Skin epidermis (tissue), 12 donors: ENCODE data around the gene GALNT10.

Experiments used
- H3K27ac ChIP-seq, 21 experiments: fragments of 200-600 bp; sonication (generic) in 11 of 21; one replicate each; pipeline ENCODE4 v1.5.0; 2020; ENCODE audit warnings: mild to moderate bottlenecking in 3 of 21, inconsistent platforms in 2 of 21, moderate library complexity in 2 of 21
- H3K4me3 ChIP-seq, 7 experiments: fragments of 200-600 bp; sonication (generic) in 2 of 7; one replicate each; pipeline ENCODE4 v1.5.0; 2020; ENCODE audit warnings: inconsistent platforms in 2 of 7, mild to moderate bottlenecking in 2 of 7, moderate library complexity in 1 of 7

GALNT10 gene

DNA sequence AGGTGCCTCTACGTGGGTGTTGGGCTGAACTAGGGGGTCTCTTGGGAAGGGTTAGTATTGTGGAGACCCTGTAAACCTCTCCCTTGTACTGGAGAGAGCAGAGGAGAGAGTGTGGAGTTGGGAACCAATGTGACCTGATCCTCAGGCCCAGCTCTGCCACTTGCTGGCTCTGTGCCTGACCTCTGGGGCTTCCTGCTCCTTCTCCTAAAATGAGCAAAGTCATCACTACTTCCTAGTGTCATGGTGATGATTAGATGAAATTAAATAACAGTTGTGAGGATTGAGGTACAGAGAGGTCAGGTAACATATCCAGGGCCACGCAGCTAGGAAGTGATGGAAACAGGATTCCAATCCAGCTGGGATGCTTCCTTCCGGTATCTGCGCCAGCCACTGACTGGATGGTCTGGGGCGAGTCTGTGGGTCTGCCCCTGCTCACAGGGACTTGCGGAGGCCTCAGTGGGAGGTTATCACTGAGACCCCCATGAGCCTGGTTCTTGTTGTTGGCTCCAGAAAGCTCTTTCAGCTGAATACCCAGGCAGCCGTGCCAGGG lies 9.2 kb downstream of the GALNT10 start:
- peak overlapping the region in 1 of 21 experiments; percentile 33 for H3K27ac ChIP-seq

DNA sequence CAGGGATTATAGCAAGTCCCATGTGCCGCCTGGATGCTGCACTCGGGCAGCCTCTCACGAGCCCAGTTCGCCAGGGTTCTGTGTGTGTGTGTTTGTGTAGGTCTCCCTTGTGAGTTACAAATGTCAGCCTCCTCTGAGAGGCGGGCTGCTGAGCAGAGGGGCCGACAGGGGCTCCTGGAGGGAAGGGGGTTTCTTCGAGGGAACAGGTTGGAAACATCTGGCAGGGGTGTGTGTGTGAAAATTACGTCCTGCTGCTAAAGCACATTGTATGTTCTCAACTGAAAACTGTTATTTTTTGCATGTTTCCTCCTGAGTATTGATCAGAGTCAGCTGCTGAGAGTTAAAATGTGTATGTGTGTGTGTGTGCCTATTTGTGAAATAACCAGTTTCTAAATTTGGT lies 9.7 kb downstream of the GALNT10 start:
- H3K27ac ChIP-seq, result peak overlapping the region in 1 of 21 experiments; percentile 33
- no peak overlapping the region for H3K4me3 ChIP-seq

More for the DNA sequence above, 9.2 kb downstream of the GALNT10 start:
- no peak overlapping the region for H3K4me3 ChIP-seq

DNA sequence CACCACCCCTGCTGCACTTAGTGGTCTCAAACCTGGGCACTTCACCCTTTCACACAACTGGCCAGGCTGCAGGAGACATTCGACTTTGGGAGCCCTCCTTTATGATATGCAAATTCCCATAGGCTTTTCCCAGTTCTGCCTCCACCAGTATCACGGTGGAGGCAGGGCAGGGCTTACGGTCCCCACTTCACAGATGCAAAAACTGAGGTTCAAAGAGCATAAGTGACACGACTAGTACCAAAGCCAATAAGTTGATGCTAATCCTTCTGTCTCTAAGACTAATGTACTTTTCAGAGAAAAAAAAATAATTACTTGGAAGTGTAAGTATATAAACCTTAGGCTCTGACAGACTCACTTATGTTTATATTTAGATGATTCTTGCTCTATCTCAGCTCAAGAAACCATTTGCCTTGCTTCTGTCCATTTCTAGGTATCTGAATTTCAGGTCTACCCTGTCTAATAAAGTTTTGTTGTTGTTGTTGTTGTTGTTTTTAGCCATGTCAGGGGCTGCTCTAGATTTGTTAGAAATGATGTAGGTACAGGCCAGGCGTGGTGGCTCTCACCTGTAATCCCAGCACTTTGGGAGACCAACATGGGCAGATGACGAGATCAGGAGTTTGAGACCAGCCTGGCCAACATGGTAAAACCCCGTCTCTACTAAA lies 10.7 kb downstream of the GALNT10 start:
- Histone ChIP-seq H3K27ac (no peak overlapping the region), H3K4me3 (no peak overlapping the region)

DNA sequence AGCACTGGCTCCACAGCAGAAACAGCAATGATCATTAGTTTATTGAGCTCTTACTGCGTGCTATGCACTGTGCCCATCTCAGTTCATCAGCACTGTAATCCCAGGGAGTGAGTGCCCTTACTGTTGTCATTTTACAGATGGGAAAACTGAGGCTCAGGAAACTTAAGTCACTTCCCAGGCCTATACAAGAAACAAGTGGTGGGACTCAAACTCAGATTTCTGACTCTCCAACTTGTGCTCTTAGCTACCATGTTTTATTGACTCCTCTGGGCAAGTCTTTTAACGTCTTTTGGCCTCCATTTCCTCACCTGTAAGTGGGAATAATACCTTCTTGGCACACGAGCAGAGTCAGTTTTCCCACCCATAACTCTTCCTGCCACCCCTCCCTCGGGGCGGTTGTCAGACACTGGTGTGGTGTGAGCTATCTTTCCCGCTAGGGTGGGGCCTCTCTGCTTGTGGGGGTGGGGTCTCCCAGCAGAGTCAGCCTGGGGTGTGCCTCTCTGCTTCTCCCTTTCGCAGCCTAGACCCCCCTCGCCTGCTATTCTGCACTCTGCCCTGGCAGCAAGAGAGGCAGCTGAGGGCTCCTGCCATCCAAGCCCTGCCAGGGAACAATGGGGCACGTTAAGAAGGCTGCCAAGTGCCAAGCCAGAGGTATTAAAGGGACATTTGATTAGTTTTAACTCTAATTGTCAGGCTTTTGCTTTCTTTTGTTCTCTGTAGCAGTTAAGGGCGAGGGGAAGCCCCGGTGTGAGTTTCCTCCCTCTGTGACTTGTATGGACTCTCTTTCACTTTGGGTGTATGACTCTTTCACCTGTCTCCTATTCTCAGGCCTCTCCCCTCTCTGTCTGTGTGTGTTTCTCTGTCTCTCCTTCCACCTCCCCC lies 12.1 kb downstream of the GALNT10 start:
- Histone ChIP-seq H3K27ac (peak overlapping the region in 2 of 21 experiments; percentile 29 to 56), H3K4me3 (no peak overlapping the region)

DNA sequence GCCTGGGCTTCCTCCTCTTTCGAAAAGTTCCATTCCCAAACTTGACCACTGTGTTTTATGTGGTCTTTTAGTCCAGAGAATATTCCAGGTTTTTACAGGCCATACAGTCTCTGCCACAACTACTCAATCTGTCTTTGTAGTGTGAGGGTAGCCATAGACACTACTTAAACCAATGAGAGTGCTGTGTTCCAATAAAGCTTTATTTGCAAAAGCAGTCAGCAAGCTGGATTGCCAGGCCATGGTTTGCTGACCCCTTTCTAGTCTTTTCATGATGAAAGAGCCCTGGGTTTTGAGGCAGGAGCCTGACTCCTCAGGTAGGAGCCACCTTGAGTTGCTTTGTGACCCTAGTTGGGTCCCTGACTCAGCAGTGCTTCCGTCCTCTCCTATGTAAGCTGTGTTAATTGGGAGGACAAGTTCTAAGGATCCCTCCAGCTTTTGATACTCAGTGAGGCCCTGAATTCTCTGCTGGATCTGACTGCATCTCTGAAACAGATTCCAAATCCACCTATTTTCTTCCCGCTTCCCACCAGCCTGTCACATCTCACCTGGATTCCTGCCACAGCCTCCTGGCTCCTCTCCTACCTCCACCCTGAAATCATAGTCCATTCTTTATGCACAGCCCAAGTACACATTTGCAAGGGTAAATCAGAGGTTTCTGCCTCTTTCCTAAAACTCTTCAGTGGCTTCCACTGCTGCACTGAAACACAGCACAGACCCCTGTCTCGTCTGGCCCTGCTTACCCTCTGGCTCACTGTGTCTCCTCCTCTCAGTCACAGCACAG lies 13.5 kb downstream of the GALNT10 start:
- Histone ChIP-seq H3K27ac (no peak overlapping the region), H3K4me3 (no peak overlapping the region)

DNA sequence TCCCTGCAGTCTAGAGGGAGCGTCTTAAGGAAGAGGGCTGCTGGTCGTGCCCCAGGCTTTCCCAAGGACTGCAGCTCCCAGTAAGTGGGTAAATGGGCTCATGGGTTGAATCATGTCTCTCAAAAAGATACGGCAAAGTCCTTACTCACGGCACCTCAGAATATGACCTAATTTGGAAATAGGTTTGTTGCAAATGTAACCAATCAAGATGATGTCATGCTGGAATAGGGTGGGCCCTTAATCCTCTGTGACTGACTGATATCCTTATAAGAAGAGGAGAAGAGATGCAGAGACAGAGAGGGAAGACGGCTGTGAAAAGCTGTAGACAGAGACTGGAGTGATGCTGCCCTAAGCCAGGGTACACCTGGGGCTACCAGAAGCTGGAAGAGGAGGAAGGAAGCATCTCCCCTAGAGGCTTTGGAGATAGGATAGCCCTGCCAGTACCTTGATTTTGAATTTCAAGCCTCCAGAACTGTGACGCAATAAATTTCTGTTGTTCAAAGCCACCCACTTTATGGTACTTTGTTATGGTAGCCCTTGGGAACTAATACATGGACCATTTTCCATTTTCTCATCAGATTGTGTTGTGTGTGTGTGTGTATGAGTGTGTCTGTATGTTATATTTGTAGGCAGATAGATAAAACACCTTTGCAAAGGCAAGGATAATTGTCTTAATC lies 15.0 kb downstream of the GALNT10 start:
- no peak overlapping the region for H3K27ac ChIP-seq

DNA sequence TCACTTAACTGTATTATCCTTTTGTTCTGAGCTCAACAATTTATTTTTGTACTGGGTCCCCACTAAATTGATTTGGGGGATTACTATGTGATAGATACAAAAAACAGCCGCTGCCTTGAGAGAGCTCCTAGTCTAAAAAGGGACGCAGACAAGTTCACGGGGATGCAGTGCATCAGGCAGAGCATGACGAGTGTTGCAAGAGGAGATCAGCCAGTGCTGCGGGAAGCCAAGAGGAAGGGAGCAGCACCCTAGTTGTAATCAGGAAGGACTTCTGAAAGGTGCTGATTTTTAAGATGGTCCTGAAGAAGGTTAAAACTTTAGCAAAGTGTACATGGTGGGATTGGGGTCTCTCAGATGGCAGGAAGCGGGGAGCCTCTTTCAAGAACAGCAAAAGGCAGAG lies 15.8 kb downstream of the GALNT10 start:
- no peak overlapping the region for H3K27ac ChIP-seq
- H3K4me3 ChIP-seq, result no peak overlapping the region

More for the DNA sequence above, 15.0 kb downstream of the GALNT10 start:
- H3K4me3 ChIP-seq, result no peak overlapping the region

DNA sequence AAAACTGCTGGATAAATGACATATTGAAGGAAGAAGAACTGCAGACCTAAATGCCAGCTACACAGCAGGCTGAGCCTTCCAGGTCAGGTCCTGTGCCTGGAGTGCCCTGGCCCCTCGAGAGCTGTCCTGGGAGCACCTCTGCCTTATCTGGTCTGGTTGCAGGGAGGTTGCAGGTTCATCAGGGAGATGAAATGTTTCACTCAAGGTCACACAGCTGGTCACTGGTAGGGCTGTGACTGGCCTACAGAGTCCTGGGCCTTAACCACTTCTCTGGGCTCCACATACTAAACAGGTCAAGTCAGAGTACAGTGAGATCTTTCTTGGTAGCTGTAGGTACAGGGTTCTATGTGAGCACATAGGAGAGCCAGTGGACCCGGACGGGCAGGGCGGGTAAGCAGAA lies 16.7 kb downstream of the GALNT10 start:
- no peak overlapping the region for H3K4me3 ChIP-seq
- no peak overlapping the region for H3K27ac ChIP-seq

DNA sequence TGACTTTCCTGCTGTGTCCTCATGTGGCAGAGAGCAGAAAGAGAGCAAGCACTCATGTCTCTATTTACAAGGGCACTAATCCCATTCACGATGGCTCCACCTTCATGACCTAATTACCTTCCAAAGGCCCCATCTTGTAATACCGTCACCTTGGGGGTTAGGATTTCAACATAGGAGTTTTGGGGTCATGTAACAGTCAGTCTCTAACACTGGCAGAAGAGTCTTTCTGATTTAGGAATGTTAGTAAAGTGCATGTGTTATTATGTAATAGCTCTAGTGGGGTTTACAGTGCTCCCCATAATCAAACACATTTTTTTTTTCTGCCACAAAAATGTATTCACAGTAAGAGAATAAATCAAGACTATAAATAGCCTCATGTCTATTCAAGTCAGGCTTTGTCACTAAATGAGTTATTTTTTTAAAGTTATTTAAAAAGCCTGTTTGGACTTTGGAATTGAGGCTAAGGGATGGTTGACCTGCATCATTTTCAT lies 19.1 kb downstream of the GALNT10 start:
- Histone ChIP-seq H3K27ac (no peak overlapping the region), H3K4me3 (no peak overlapping the region)

DNA sequence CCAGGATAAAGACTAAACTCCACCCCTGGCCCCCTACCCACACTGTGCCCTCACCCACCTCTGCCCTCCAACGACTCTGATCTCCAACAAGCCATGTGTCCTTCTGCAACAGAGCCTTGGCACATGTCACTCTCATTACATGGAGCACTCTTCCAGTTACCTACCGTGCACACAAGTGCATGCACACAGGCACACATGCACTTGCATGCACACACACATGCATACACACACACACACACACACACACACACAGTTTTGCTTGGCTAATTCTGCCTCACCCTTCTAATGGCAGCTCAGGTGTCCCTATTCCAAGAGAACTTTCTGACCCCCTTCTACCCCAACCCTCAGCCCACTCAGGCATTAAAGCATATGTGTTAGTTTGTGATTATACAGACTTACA lies 19.6 kb downstream of the GALNT10 start:
- H3K27ac ChIP-seq, result no peak overlapping the region
- H3K4me3 ChIP-seq, result no peak overlapping the region

DNA sequence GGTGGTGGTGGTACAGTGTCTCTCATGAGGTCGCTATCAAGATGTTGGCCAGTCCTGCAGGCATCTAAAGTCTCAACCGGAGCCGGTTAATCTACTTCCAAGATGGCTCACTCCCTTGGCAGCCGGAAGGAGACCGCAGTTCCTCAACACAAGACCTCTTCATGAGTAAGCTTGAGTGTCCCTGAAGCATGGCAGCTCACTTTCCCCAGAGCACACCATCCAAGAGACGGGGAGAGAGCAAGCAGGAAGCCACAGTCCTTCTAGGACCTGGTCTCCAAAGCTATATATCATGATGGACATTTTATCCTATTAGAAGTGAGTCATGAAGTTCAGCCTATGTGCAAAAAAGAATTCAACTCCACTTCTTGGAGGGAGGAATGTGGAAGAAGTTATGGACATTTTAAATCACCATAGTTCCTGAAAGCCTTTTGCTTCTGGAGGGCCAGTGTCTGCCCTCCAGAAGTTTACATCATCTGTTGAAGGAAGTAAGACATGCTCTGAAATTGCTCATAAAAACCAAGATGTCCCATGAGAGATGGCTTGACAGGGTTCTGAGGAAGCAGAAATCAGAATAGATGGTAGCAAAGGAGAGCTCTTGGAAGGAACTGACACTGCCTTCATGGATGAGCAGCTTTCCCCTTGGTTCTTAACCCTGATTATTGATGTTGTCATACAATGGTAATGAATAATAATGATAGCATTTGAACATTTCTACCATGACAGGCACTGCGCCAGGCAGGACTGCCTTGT lies 21.3 kb downstream of the GALNT10 start:
- H3K27ac ChIP-seq, result no peak overlapping the region
- H3K4me3 ChIP-seq, result no peak overlapping the region

DNA sequence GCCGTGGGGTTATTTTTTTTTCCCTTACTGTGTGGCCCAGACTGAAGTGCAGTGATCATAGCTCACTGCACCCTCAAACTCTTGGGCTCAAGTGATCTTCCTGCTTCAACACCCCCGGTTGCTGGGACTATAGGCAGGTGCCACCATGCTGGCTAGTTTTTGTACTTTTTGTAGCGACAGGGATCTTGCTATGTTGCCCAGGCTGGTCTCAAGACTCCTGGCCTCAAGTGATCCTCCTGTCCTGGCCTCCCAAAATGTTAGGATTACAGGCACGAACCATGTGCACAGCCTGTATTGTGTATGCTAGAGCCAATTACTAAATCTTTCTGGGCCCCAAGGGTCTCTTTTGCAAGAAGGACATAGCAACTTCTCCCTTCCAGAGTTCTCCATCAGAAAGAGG lies 23.1 kb downstream of the GALNT10 start:
- Histone ChIP-seq H3K4me3 (no peak overlapping the region), H3K27ac (peak overlapping the region in 1 of 21 experiments; percentile 27)

DNA sequence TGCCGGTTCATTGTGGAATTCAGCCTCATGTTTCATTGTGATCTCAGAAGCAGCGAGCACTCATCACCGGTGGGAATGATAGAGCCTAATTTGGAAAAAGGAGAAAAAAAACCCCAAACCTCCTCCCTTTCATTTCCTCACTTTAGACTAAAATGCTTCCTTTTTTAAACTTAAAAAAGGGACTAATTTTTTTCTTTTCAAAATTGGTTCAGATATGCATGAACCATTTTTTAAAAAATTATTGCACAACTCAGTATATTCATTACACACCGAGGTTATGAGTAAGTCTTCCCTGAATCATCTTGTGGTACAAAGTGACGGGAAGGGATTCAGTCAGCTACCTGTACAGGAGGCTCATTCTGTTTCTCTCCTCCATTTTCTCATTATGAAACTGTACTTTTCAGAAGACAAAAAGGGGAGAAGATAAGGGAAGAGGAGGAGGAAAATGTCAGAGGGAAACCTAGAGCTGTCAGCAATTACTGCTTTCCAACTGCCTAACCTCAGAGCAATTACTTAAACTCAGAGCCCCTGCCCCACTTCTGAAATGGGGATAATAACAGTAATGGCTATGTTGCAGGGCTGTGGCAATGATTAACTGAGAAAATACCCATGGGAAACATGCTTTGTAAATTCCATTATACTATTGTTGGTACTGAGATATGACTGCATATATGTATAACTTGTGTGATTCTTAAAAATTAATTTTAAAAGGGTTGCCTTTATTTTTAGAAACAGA lies 24.0 kb downstream of the GALNT10 start:
- Histone ChIP-seq H3K4me3 (no peak overlapping the region), H3K27ac (peak overlapping the region in 4 of 21 experiments; percentile 3 to 47 (median 20))

DNA sequence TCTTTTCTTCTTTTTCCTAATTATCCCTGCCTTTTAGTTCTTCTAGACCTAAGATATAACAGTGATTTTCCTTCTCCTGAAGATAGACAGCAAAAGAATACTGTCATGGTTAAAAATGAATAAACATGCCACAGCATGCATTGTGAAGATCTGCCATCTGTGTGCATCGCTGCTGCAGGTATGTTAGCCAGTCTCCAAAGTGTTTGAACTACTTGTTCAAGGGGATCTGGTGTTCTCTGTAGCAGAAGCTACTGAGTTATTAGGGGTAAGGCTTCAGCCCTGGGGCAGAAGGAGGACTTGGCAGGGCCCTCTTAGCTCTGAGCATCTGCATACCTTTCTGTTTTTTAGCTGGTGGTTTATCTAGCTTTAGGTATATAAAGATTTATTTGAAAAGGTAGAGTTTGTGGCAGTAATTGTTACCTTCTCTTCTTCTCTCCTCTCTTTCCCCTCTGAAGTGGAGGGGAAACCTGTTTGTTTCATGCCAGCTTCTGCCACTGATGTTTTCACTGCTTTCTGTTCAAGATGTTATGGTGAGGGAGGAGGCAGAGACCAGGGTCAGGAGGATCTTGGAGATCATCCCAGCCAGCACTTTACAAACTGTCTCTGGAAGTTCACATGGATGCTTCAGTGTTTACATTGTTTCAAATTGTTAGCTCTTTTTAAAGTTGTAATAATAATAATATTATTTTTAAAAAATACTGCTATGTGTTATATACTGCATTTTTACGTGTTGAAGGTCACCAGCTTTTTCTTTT lies 25.2 kb downstream of the GALNT10 start:
- Histone ChIP-seq H3K27ac (no peak overlapping the region), H3K4me3 (no peak overlapping the region)

DNA sequence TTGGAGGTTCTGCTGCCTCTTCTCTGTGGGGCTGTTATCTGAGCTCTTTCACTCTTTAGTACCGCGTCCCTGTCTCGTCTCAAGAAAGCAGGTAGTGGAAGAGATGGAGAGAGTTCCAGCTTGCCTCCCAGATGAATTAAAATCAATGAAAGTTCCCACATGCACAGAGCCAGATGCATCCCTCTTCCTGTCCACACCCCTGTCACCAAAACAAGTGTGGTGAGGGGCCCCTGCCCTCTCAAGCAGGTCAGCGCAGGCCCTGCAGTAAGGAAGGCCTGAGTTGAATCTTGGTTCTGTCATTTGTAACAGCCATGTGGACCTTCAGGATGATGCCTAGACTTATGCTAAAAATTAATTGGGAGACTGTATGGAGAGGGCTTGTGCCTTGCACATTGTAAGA lies 26.9 kb downstream of the GALNT10 start:
- no peak overlapping the region for H3K27ac ChIP-seq
- H3K4me3 ChIP-seq, result no peak overlapping the region

DNA sequence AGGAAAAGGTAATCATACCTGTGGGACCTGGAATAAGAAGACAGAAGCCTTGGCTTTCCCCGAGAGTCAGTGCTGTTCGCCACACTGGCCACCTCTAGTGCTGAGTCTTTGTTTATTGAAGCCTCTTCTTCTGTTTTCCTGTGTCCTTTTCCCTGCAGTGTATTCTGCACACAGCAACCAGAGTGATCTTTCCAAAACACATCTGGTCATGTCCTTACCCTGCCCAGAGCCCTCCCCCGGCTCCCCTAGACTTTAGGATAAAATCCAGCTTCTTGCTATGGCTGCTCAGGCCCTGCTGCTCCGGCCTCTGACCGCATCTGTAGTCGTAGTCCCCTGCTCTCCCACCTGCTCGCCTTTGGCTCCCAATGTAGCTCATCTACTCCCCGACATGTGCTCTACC lies 28.3 kb downstream of the GALNT10 start:
- no peak overlapping the region for H3K4me3 ChIP-seq
- no peak overlapping the region for H3K27ac ChIP-seq

DNA sequence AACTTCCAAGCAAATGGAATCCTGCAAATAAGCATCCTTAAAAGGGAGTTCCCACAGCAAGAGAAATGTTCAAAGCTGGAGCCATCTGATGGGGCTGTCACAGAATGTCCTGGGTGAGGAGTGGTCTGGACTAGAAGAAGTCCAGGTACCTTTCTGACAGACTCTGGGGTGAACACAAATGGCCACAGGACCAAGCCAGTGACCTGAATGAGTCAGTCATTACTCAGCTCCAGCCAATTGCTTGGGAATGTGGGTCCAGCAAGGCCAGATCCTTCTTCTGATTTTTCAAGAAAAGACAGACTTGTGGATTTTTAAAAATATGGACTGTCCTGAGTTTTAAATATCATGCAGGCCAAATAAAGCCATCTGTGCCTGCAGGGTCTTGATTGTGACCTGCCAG lies 30.1 kb downstream of the GALNT10 start:
- Histone ChIP-seq H3K4me3 (no peak overlapping the region), H3K27ac (peak overlapping the region in 8 of 21 experiments; percentile 68 to 77 (median 72))
